Measurements from ENCODE around the gene SCAP.

DNA sequence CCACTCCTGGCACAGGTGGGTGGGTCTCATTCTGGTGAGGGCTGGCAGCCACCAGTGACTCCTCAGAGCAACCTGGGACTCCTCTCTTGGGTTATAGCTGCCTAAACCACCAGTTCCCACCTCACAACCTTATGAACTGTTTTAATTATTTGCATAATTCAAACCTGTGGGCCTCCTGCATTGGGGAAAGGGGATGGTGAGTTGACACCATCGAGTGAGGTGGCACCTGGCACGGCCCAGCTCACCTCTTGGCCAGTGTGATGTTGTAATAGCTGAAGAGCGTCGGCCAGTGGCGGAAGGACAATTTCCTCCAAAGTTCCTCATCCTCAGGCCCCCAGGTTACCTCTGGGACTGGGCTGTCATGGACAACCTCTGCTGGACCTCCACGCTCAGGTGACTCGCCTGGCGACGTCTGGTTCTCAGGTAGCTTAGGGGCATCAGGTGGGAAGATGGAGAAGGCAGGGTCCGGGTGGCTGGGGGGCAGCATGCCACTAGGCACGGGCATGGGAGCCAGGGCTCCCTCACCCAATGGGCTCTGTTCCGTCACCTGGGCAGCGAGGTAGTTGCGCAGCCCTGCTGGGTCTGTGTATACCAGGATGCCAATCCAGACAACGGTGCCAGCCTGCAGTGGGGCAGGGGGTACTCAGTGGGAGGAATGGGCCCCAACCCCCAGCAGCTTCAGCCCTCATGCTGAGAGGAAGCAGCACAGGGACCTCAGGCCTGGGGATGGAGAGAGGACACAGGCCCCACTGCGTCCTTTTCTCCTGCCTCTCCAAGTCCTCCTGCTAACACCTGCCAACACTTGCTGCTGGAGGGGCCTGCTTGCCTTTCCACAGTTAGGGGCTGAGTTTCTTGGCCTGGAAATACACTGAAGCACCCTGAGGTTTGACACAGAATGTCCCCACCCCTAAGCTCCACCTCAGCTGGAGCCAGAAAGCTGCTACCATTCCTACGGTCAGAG, 56.4 kb downstream of the SCAP start:
- TF ChIP-seq POLR2A (IDR thresholded peaks at IDR 0.05) = no peak
- TF ChIP-seq, protein P1, sequence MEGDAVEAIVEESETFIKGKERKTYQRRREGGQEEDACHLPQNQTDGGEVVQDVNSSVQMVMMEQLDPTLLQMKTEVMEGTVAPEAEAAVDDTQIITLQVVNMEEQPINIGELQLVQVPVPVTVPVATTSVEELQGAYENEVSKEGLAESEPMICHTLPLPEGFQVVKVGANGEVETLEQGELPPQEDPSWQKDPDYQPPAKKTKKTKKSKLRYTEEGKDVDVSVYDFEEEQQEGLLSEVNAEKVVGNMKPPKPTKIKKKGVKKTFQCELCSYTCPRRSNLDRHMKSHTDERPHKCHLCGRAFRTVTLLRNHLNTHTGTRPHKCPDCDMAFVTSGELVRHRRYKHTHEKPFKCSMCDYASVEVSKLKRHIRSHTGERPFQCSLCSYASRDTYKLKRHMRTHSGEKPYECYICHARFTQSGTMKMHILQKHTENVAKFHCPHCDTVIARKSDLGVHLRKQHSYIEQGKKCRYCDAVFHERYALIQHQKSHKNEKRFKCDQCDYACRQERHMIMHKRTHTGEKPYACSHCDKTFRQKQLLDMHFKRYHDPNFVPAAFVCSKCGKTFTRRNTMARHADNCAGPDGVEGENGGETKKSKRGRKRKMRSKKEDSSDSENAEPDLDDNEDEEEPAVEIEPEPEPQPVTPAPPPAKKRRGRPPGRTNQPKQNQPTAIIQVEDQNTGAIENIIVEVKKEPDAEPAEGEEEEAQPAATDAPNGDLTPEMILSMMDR (IDR thresholded peaks at IDR 0.05) = no peak

Data from tibial nerve (tissue), 3 donors.